ENCODE results near the gene ITGB5. TPM values are rescaled to one million over a fixed set of nuclear protein-coding genes. Genes with fewer than 3 reads are reported as not detected.

ITGB5 gene
- polyA plus RNA-seq, 4 donors: 84.1 to 114 (median 94.0) TPM

GRCh38 chr3:124817079-124817478 lies 70.1 kb downstream of the ITGB5 start:
- DNase-seq (ENCODE audit: low read depth in 4 of 4, low spot score in 2 of 4): no peak

- DNase-seq (ENCODE audit: low read depth in 4 of 4, low spot score in 2 of 4): no peak
Measured at GRCh38 chr3:124816206-124816605, 71.0 kb downstream of the ITGB5 start.

GRCh38 chr3:124815781-124816180 lies 71.4 kb downstream of the ITGB5 start:
- no peak for DNase-seq (ENCODE audit: low read depth in 4 of 4, low spot score in 2 of 4)

- no peak for DNase-seq (ENCODE audit: low read depth in 4 of 4, low spot score in 2 of 4)
Measured at GRCh38 chr3:124814620-124815421, 72.3 kb downstream of the ITGB5 start.

- DNase-seq (ENCODE audit: low read depth in 4 of 4, low spot score in 2 of 4): no peak
Measured at GRCh38 chr3:124813541-124813940, 73.6 kb downstream of the ITGB5 start.

- DNase-seq (ENCODE audit: low read depth in 4 of 4, low spot score in 2 of 4): no peak
Measured at GRCh38 chr3:124812291-124813265, 74.6 kb downstream of the ITGB5 start.

GRCh38 chr3:124811436-124811835 lies 75.7 kb downstream of the ITGB5 start:
- DNase-seq (ENCODE audit: low read depth in 4 of 4, low spot score in 2 of 4): no peak

- DNase-seq (ENCODE audit: low read depth in 4 of 4, low spot score in 2 of 4): no peak
Measured at GRCh38 chr3:124810970-124811369, 76.2 kb downstream of the ITGB5 start.

GRCh38 chr3:124809039-124809438 lies 78.1 kb downstream of the ITGB5 start:
- DNase-seq (ENCODE audit: low read depth in 4 of 4, low spot score in 2 of 4): no peak

- no peak for DNase-seq (ENCODE audit: low read depth in 4 of 4, low spot score in 2 of 4)
Measured at GRCh38 chr3:124805671-124806070, 81.5 kb downstream of the ITGB5 start.

GRCh38 chr3:124804875-124805274 lies 82.3 kb downstream of the ITGB5 start:
- no peak for DNase-seq (ENCODE audit: low read depth in 4 of 4, low spot score in 2 of 4)

- no peak for DNase-seq (ENCODE audit: low read depth in 4 of 4, low spot score in 2 of 4)
Measured at GRCh38 chr3:124802702-124803101, 84.5 kb downstream of the ITGB5 start.

GRCh38 chr3:124802061-124802698 lies 85.0 kb downstream of the ITGB5 start:
- no peak for DNase-seq (ENCODE audit: low read depth in 4 of 4, low spot score in 2 of 4)

- DNase-seq (ENCODE audit: low read depth in 4 of 4, low spot score in 2 of 4): no peak
Measured at GRCh38 chr3:124800511-124801258, 86.5 kb downstream of the ITGB5 start.

- no peak for DNase-seq (ENCODE audit: low read depth in 4 of 4, low spot score in 2 of 4)
Measured at GRCh38 chr3:124800076-124800475, 87.1 kb downstream of the ITGB5 start.

- no peak for DNase-seq (ENCODE audit: low read depth in 4 of 4, low spot score in 2 of 4)
Measured at GRCh38 chr3:124799676-124800075, 87.5 kb downstream of the ITGB5 start.

GRCh38 chr3:124797426-124797945 lies 89.7 kb downstream of the ITGB5 start:
- no peak for DNase-seq (ENCODE audit: low read depth in 4 of 4, low spot score in 2 of 4)

GRCh38 chr3:124796477-124796876 lies 90.7 kb downstream of the ITGB5 start:
- no peak for DNase-seq (ENCODE audit: low read depth in 4 of 4, low spot score in 2 of 4)

GRCh38 chr3:124793054-124793739 lies 94.0 kb downstream of the ITGB5 start:
- no peak for DNase-seq (ENCODE audit: low read depth in 4 of 4, low spot score in 2 of 4)

Measured in left renal cortex interstitium (tissue), 4 donors.